ENCODE data around the gene SH3RF3. TPM values are rescaled to one million over a fixed set of nuclear protein-coding genes. Genes with fewer than 3 reads are reported as not detected.

The SH3RF3 gene
- total RNA-seq, 2 donors from 2014 or later = 8.0 to 8.8 TPM

DNA sequence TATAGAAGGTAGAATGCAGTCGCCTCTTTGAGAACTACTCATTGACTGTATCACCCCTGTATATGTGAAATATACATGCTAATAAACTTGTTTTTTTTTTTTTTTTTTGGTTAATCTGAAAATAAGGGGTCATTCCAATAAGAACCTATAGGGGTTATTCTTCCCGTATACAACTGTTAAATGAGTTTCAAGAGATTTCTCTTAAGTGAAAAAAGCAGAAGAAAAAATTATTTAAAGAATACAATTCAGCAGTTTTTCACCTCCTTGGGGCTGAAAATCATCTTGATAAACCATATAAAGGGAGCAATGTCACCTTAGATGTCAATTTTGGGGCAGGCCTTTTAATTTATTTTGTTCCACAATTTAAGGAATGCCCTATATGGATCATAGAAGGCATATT, 418.3 kb downstream of the SH3RF3 start:
- TF ChIP-seq, protein P1, sequence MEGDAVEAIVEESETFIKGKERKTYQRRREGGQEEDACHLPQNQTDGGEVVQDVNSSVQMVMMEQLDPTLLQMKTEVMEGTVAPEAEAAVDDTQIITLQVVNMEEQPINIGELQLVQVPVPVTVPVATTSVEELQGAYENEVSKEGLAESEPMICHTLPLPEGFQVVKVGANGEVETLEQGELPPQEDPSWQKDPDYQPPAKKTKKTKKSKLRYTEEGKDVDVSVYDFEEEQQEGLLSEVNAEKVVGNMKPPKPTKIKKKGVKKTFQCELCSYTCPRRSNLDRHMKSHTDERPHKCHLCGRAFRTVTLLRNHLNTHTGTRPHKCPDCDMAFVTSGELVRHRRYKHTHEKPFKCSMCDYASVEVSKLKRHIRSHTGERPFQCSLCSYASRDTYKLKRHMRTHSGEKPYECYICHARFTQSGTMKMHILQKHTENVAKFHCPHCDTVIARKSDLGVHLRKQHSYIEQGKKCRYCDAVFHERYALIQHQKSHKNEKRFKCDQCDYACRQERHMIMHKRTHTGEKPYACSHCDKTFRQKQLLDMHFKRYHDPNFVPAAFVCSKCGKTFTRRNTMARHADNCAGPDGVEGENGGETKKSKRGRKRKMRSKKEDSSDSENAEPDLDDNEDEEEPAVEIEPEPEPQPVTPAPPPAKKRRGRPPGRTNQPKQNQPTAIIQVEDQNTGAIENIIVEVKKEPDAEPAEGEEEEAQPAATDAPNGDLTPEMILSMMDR (IDR thresholded peaks at IDR 0.05) = no peak
- no peaks in the 10 kb centered on the region for H3K4me1 ChIP-seq
- no peak overlapping the region for H3K27ac ChIP-seq
- no peaks in the 10 kb centered on the region for H3K27me3 ChIP-seq
- H3K4me3 ChIP-seq = no peak overlapping the region
- no peak for DNase-seq (ENCODE audit: low spot score)
- H3K9me3 ChIP-seq = no peaks in the 10 kb centered on the region
- peaks cover under 1% of the 10 kb centered on the region for H3K36me3 ChIP-seq

DNA sequence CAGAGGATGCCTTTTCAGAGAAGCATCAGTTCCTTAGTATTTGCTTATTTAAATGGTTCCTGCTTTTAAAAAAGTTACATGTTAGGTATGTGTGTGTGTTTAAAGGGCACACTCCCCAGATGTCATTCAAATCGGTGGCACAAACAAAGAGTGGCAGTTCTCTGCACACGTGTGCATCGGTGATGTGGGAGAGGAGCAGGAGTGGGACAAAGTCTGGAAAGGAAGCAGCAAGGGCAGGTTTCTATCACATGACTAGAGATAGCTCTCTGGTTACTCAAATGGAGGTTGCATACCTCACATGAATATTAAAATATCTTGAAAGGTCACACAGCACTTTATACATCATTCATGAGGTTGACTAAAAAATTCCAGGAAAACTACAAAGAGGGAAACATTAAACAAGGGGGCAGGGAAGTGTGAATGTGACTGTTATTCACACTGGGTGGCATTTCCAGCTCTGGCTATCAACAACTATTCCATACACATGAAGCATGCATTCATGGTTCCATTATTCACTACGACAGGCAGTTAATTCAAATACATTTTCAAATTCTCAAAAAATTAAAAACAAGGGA, 420.1 kb downstream of the SH3RF3 start:
- H3K4me1 ChIP-seq = no peaks in the 10 kb centered on the region
- no peak overlapping the region for H3K27ac ChIP-seq
- H3K9me3 ChIP-seq = no peaks in the 10 kb centered on the region
- TF ChIP-seq, protein P1 (IDR thresholded peaks at IDR 0.05) = no peak
- no peaks in the 10 kb centered on the region for H3K27me3 ChIP-seq
- H3K4me3 ChIP-seq = no peak overlapping the region
- peaks cover 5% of the 10 kb centered on the region for H3K36me3 ChIP-seq
- DNase-seq (ENCODE audit: low spot score) = no peak

Small RNA genes within 50 kb of the gene (microRNA-seq; reads per million reads assigned to microRNA genes)
- gene MIR4265 (ENCODE audit: borderline number of aligned reads in 2 of 2, borderline replicate concordance in 1 of 2) = 0 reads per million in 2 donors
- 0 reads per million in 2 donors for gene MIR4266 (ENCODE audit: borderline number of aligned reads in 2 of 2, borderline replicate concordance in 1 of 2)

Other genes with a start within 250 kb of the SH3RF3 start
- not detected for gene EDAR, start 140.0 kb upstream of the SH3RF3 start, total RNA-seq